Heart left ventricle (tissue), 16 donors: ENCODE data around the gene UGT2B10. TPM values are rescaled to one million over a fixed set of nuclear protein-coding genes. Genes with fewer than 3 reads are reported as not detected.

ENCODE experiments used
- ATAC-seq, 4 donors: fragments of 200-7000 bp; cut with Tn5 transposase; one replicate each; pipeline ENCODE4 v1.9.1; 2020 to 2022; ENCODE audit warnings: moderate library complexity in 4 of 4, mild to moderate bottlenecking in 3 of 4, moderate number of reproducible peaks in 1 of 4
- DNase-seq, 5 donors: peaks; one replicate each; pipeline ENCODE4 v3.0.0-alpha.2; 2020
- H3K27ac ChIP-seq, 12 donors: fragments of 200-600 bp; sonication (generic) in 4 of 12; one replicate each; pipeline versions ENCODE4 v1.5.0 to v1.8.0; 2016 to 2022; ENCODE audit warnings: mild to moderate bottlenecking in 2 of 12
- H3K27me3 ChIP-seq, 9 donors: fragments of 200-600 bp; sonication (generic) in 2 of 9; one replicate each; pipeline versions ENCODE4 v1.5.1 to v1.8.0; 2016 to 2022; ENCODE audit warnings: mild to moderate bottlenecking in 3 of 9
- H3K36me3 ChIP-seq, 9 donors: fragments of 200-600 bp; sonication (generic) in 2 of 9; one replicate each; pipeline versions ENCODE4 v1.5.0 to v1.8.0; 2018 to 2022; ENCODE audit warnings: mild to moderate bottlenecking in 2 of 9
- H3K4me1 ChIP-seq, 12 donors: fragments of 200-600 bp; sonication (generic) in 4 of 12; one replicate each; pipeline versions ENCODE4 v1.5.0 to v1.8.0; 2016 to 2022; ENCODE audit warnings: mild to moderate bottlenecking in 3 of 12
- H3K4me3 ChIP-seq, 12 donors: fragments of 200-600 bp; sonication (generic) in 4 of 12; one replicate each; pipeline versions ENCODE4 v1.5.0 to v1.8.0; 2017 to 2022; ENCODE audit warnings: mild to moderate bottlenecking in 9 of 12, moderate library complexity in 4 of 12
- H3K9me3 ChIP-seq, 12 donors: fragments of 200-600 bp; sonication (generic) in 4 of 12; one replicate each; pipeline versions ENCODE4 v1.5.0 to v1.8.0; 2016 to 2022; ENCODE audit warnings: mild to moderate bottlenecking in 1 of 12
- POLR2A ChIP-seq, 2 donors: fragments of 450-650 bp; IDR thresholded peaks; one replicate each; pipeline ENCODE4 v1.6.1; 2017; ENCODE audit warnings: antibody characterized with exemption in 2 of 2, mild to moderate bottlenecking in 2 of 2, moderate library complexity in 2 of 2
- WGBS, 4 donors: extraction: QIAGEN DNeasy Blood & Tissue Kit in 2 of 4; methylation state at CpG; one replicate each; pipeline versions ENCODE4 v1.1.5 to v1.1.7; 2013 to 2018; 5-methylcytosine and 5-hydroxymethylcytosine counted together
- intact Hi-C, 10 donors: fragments of 100-400 bp; cut with DNase I; formaldehyde crosslinking; loops; one replicate each; pipeline versions ENCODE4 v1.11.1 to v1.14.2; 2022
- polyA plus RNA-seq, 2 donors: library from polyadenylated mRNA; stranded (reverse); fragments of 200-250 nt; gene quantifications; one replicate each; pipeline ENCODE4 v1.2.3, GENCODE V29; 2013
- total RNA-seq, 9 donors: library from RNA; depleted of rRNA in 2 of 9; stranded (reverse); fragments of >200 nt in 2 of 9; fragmentation: NEBNext Ultra II Directional in 3 of 9; extraction: Animal tissue kit (Norgen Biotek cat#: 25700) in 3 of 9; gene quantifications; one replicate each; pipeline versions ENCODE4 v1.1.0 to v1.2.4, GENCODE V29; 2016 to 2023
- TF ChIP-seq, protein P1 (sequence below), 12 donors: fragments of 200-600 bp; sonication (generic) in 4 of 12; IDR thresholded peaks; one replicate each; pipeline versions ENCODE4 v1.5.0 to v1.8.0; 2018 to 2022; ENCODE audit warnings: antibody characterized with exemption in 12 of 12, mild to moderate bottlenecking in 5 of 12
- donor health status: ischemic (EF 13 %, LVEDD 7.1; RV severe dilation, severe dysfunction).
- donor health status: healthy with polysubstance abuse.
- donor health status: DM: no; HTN: yes; CAD: no.
- donor health status: DM: no; HTN: no; CAD: no.
- donor health status: ischemic (EF 25% LVEDD 6.9; RV normal size, moderate dysfunction).
- donor health status: ischemic (EF 25% LVEDD 5.7; RV mildly dilated, moderate dysfunction).
- donor health status: healthy.
- donor health status: DM: yes; HTN: yes; CAD: no.
- donor health status: ischemic (EF 35%, LVEDD 5.7; RV mildly dilated, moderate dysfunction).
- donor health status: nonischemic (EF 11% LVEDD 7.7; RV severe dilation, severe dysfunction).
- donor health status: DM: yes; HTN: yes; CAD: no.
- donor health status: PGD.
- donor health status: ischemic (EF 29% LVEDD 5.4; RV normal size, mild dysfunction).
- donor health status: nonischemic (EF 23%, LVEDD 6.1; RV moderate dilation, normal function).

Gene UGT2B10
- total and polyA plus RNA-seq, 11 donors: not detected

DNA sequence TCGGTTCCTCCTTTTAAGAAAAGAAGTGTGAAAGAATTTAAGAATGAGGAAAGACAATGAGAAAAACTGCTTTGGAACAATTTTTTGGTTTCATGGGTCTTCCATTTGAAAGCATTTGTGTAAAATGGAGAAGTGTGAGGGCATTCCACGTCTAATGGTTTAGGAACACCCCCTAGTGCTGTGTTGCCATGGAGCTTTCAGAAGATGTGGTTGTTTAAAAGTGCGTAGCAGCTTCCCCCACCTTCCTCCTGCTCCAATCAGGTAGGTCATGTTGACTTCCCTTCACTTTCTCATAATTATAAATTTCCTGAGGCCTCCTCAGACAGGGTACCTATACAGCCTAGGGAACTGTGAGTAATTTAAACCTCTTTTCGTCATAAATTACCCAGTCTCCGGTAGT is 50.0 kb downstream of the UGT2B10 start:
- Histone ChIP-seq H3K27me3 (no peaks in the 10 kb centered on the region), H3K27ac (no peak overlapping the region), H3K9me3 (no peaks in the 10 kb centered on the region), H3K4me3 (no peak overlapping the region), H3K4me1 (no peaks in the 10 kb centered on the region), H3K36me3 (no peaks in the 10 kb centered on the region)
- DNase-seq: no peak
- 68 to 75% (median 74%) methylated on average over 5 of the region's 5 CpGs for WGBS, 4 donors
- intact Hi-C loops: no loop called here
- TF ChIP-seq POLR2A (IDR thresholded peaks at IDR 0.05): no peak
- TF ChIP-seq, protein P1, sequence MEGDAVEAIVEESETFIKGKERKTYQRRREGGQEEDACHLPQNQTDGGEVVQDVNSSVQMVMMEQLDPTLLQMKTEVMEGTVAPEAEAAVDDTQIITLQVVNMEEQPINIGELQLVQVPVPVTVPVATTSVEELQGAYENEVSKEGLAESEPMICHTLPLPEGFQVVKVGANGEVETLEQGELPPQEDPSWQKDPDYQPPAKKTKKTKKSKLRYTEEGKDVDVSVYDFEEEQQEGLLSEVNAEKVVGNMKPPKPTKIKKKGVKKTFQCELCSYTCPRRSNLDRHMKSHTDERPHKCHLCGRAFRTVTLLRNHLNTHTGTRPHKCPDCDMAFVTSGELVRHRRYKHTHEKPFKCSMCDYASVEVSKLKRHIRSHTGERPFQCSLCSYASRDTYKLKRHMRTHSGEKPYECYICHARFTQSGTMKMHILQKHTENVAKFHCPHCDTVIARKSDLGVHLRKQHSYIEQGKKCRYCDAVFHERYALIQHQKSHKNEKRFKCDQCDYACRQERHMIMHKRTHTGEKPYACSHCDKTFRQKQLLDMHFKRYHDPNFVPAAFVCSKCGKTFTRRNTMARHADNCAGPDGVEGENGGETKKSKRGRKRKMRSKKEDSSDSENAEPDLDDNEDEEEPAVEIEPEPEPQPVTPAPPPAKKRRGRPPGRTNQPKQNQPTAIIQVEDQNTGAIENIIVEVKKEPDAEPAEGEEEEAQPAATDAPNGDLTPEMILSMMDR (IDR thresholded peaks at IDR 0.05): no peak
- no peak for ATAC-seq

DNA sequence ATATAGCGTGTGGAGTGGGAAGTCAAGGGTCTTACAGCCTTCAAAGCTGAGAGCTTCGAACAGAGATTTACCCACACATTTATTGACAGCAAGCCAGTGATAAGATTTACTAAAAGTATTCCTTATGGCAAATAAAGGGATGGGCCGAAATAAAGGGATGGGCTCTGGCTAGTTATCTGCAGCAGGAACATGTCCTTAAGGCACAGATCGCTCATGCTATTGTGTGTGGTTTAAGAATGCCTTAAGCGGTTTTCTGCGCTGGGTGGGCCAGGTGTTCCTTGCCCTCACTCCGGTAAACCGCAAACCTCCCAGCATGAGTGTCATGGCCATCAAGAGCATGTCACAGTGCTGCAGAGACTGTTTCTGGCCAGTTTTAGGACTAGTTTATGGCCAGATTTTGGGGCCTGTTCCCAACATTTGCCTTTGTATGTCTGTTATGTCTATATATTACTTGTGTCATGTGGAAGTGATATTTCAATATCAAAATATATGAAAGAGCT is 53.5 kb downstream of the UGT2B10 start:
- WGBS, 4 donors: 87 to 91% (median 88%) methylated on average over 8 of the region's 8 CpGs
- Histone ChIP-seq H3K4me1 (no peaks in the 10 kb centered on the region), H3K36me3 (no peaks in the 10 kb centered on the region), H3K4me3 (no peak overlapping the region), H3K9me3 (no peaks in the 10 kb centered on the region), H3K27ac (no peak overlapping the region), H3K27me3 (no peaks in the 10 kb centered on the region)
- no peak for ATAC-seq
- DNase-seq: no peak
- intact Hi-C loops: no loop called here
- no peak for TF ChIP-seq POLR2A (IDR thresholded peaks at IDR 0.05)
- TF ChIP-seq, protein P1 (IDR thresholded peaks at IDR 0.05): no peak

DNA sequence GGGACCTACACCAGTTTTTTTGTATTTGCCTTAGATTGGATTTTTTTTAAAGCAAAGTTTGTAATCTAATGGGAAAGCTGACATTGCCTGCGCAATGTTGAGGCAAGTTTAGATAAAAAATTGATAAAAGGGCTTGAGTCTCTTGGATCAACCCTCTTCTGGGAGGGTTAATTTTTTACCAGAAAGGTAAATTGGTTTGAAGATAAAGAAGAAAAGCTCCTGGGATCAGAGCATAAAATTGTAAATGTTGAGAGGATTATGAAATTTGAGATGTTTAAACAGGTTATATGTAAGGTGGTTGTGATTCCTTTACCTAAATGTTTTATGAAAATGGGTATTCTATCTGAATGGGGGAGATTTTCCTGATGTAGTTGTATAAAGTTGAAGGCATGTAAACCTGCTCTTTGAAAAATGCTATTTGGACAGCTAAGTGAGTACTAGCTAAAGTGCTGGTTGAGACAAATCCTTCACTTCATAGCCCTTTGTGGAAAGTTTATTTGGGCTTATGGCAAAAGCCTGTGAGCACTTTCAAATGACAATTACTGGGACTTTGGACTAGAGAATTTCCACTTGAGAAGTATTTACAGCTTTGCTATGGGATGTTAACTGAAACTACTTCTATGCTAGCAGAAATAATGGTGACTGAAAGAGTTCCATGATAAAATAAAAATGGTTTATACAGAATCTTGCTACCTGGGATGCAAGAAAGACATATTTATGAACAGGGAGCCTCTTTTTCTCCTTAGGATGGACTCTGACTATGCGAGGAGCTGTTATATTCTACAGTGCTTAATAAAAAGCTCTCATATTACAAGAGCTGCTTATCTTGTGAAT is 56.2 kb downstream of the UGT2B10 start:
- no peaks in the 10 kb centered on the region for H3K9me3 ChIP-seq
- ATAC-seq (no peak), DNase-seq (no peak)
- no peak overlapping the region for H3K4me3 ChIP-seq
- no peaks in the 10 kb centered on the region for H3K36me3 ChIP-seq
- intact Hi-C loops: no loop called here
- WGBS, 4 donors: 49 to 58% (median 56%) methylated on average over 2 of the region's 2 CpGs
- H3K4me1 ChIP-seq: no peaks in the 10 kb centered on the region
- TF ChIP-seq, protein P1 (IDR thresholded peaks at IDR 0.05): no peak
- no peak for TF ChIP-seq POLR2A (IDR thresholded peaks at IDR 0.05)
- H3K27ac ChIP-seq: no peak overlapping the region
- no peaks in the 10 kb centered on the region for H3K27me3 ChIP-seq

DNA sequence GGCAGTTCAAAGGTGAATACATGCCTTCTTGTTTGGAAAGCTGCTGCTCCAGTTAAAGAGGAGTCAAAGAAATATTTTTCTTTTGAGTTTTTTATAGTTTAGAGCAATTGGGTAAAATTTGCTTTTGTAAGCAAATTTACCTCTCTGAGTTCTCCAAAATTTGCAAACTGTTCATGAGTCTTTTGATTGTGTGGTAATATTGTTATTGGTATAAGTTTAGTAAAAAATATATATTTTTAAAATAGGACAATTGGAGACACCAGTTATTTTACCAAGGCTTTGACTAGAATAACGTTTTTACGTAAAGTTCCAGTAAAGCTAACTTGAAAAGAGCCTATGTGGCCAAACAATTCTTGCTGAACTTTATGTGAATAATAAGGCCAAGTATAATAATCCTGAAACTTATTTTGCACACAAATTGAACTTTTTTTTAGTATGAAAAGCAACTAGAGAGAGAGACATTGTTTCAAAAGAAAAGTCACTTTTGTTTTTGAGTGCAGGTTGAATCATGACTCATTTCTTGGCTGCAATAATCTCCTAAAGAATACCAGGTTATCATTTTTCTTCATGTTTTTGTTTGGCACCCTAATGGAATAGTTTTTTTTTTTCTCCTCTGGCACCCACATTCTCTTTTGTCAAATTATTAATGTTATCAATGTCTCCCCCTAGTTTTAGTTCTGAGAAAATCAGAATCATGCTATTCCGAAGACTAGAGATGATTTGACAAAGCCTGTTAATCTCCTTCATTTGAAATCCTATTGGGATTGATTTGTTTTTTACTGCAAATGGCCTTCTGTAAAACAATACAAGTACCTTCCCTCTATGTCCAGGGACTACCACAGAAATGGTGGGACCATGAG is 57.1 kb downstream of the UGT2B10 start:
- WGBS, 4 donors: 82 to 91% (median 87%) methylated on average over 3 of the region's 3 CpGs
- DNase-seq (no peak), ATAC-seq (no peak)
- no peak for TF ChIP-seq POLR2A (IDR thresholded peaks at IDR 0.05)
- TF ChIP-seq, protein P1 (IDR thresholded peaks at IDR 0.05): no peak
- Histone ChIP-seq H3K9me3 (no peaks in the 10 kb centered on the region), H3K27me3 (no peaks in the 10 kb centered on the region), H3K4me1 (no peaks in the 10 kb centered on the region), H3K27ac (no peak overlapping the region), H3K4me3 (no peak overlapping the region), H3K36me3 (no peaks in the 10 kb centered on the region)
- intact Hi-C loops: no loop called here
